H1 (cell line): Measurements from ENCODE around the gene BRICD5.

Experiments used
- BRCA1 ChIP-seq: IDR thresholded peaks from 2 replicates; pipeline ENCODE4 v1.6.1; 2012; ENCODE audit warnings: low read depth, low read length, improper control_type of control experiment
- CREB1 ChIP-seq: IDR thresholded peaks from 2 replicates; pipeline ENCODE4 v1.6.1; 2012; ENCODE audit warnings: inconsistent platforms
- FOSL1 ChIP-seq: IDR thresholded peaks from 2 replicates; pipeline ENCODE4 v1.6.1; 2011; ENCODE audit warnings: mild to moderate bottlenecking, low read depth, low read length, moderate library complexity; ENCODE audit not compliant: insufficient read depth
- JUND ChIP-seq: IDR thresholded peaks from 2 replicates; pipeline ENCODE4 v1.6.1; 2011; ENCODE audit warnings: mild to moderate bottlenecking, improper control_type of control experiment, low read length
- POLR2A ChIP-seq, 2 experiments: IDR thresholded peaks; 1 replicate in 1 of 2; 2 replicates in 1 of 2; pipeline ENCODE4 v1.6.1; 2011; ENCODE audit warnings: low read depth in 2 of 2, low read length in 2 of 2, mild to moderate bottlenecking in 2 of 2; ENCODE audit errors: control extremely low read depth in 1 of 2
- RAD21 ChIP-seq, 2 experiments: IDR thresholded peaks in 1 of 2; conservative IDR thresholded peaks in 1 of 2; 2 replicates each; pipeline ENCODE4 v1.6.1; 2011; ENCODE audit warnings: low read depth in 2 of 2, low read length in 2 of 2, improper control_type of control experiment in 1 of 2, inconsistent platforms in 1 of 2, mild to moderate bottlenecking in 1 of 2, moderate library complexity in 1 of 2
- TCF12 ChIP-seq: IDR thresholded peaks from 2 replicates; pipeline ENCODE4 v1.6.1; 2011; ENCODE audit warnings: low read depth, mild to moderate bottlenecking, low read length
- TF ChIP-seq, protein P1 (sequence below), 3 experiments: IDR thresholded peaks; 1 replicate in 2 of 3; 2 replicates in 1 of 3; pipeline versions ENCODE4 v1.5.1 to v1.6.1; 2011; ENCODE audit warnings: low read length in 3 of 3, mild to moderate bottlenecking in 3 of 3, inconsistent platforms in 2 of 3, low read depth in 1 of 3, moderate library complexity in 1 of 3; ENCODE audit not compliant: insufficient read depth in 1 of 3; ENCODE audit errors: control extremely low read depth in 1 of 3

DNA sequence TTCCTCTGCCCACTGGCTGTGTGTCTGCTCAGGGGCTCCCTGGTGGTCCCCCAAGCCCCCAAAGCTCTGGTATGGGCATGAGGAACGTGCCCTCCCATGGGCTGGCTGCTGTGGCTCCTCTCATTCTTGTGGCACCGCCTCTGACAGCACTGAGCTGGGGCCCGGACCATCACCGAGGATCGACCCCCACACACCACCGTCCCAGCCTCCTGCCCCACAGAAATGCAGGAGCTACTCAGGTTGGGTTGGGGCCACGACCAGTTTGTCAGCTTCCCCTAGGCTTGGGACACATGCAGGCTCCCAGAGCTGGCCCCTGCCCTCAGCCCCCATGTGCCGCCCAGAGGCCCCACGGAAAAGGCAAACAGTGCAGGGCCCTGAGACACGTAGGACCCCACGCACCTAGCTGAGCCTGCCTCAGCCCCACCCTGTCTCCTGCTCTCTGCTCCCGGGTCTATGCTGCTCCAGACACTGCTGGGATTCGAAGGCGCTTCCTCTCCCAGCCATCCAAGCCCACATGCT lies 11.0 kb downstream of the BRICD5 start:
- TF ChIP-seq POLR2A (IDR thresholded peaks at IDR 0.05; ENCODE audit: control extremely low read depth in 1 of 2, low read depth in 2 of 2, low read length in 2 of 2) (no peak), TCF12 (no peak), JUND (no peak), CREB1 (no peak), FOSL1 (no peak), RAD21 (IDR thresholded peaks at IDR 0.05 in 1 of 2, conservative IDR thresholded peaks at IDR 0.05 in 1 of 2; ENCODE audit: low read depth in 2 of 2, low read length in 2 of 2) (no peak), BRCA1 (no peak)
- TF ChIP-seq, protein P1, sequence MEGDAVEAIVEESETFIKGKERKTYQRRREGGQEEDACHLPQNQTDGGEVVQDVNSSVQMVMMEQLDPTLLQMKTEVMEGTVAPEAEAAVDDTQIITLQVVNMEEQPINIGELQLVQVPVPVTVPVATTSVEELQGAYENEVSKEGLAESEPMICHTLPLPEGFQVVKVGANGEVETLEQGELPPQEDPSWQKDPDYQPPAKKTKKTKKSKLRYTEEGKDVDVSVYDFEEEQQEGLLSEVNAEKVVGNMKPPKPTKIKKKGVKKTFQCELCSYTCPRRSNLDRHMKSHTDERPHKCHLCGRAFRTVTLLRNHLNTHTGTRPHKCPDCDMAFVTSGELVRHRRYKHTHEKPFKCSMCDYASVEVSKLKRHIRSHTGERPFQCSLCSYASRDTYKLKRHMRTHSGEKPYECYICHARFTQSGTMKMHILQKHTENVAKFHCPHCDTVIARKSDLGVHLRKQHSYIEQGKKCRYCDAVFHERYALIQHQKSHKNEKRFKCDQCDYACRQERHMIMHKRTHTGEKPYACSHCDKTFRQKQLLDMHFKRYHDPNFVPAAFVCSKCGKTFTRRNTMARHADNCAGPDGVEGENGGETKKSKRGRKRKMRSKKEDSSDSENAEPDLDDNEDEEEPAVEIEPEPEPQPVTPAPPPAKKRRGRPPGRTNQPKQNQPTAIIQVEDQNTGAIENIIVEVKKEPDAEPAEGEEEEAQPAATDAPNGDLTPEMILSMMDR (IDR thresholded peaks at IDR 0.05; ENCODE audit: control extremely low read depth in 1 of 3, insufficient read depth in 1 of 3, low read depth in 1 of 3, low read length in 3 of 3) = no peak
